NCI-H2227 (cell line): Measurements from ENCODE around the gene EEA1.

Experiments
- DNase-seq: peaks from one replicate; lab custom pipeline; 2025; ENCODE audit not compliant: unreplicated experiment; lab: John Stamatoyannopoulos, UW

The EEA1 gene

GRCh38 chr12:92938638-92939037 is 9.5 kb upstream of the EEA1 start:
- DNase-seq = no peak

GRCh38 chr12:92938018-92938417 is 8.9 kb upstream of the EEA1 start:
- no peak for DNase-seq

- DNase-seq = no peak
These were observed 4.5 kb upstream of the EEA1 start for GRCh38 chr12:92933606-92934005.

- DNase-seq = no peak
These were observed 1.3 kb upstream of the EEA1 start for GRCh38 chr12:92930421-92930820.

- DNase-seq = peak; percentile 45
These were observed 888 bp upstream of the EEA1 start for GRCh38 chr12:92929983-92930382.

- DNase-seq = no peak
These were observed 604 bp downstream of the EEA1 start for GRCh38 chr12:92928421-92928961.

GRCh38 chr12:92927436-92928281 is 1.4 kb downstream of the EEA1 start:
- DNase-seq = peak; percentile 13

- DNase-seq = peak; percentile 22
These were observed 2.0 kb downstream of the EEA1 start for GRCh38 chr12:92927055-92927435.

GRCh38 chr12:92926549-92926948 is 2.5 kb downstream of the EEA1 start:
- no peak for DNase-seq

- no peak for DNase-seq
These were observed 7.2 kb downstream of the EEA1 start for GRCh38 chr12:92921877-92922276.

- no peak for DNase-seq
These were observed 13.7 kb downstream of the EEA1 start for GRCh38 chr12:92915365-92915764.

GRCh38 chr12:92914170-92914569 is 14.9 kb downstream of the EEA1 start:
- DNase-seq = no peak

- no peak for DNase-seq
These were observed 16.4 kb downstream of the EEA1 start for GRCh38 chr12:92912672-92913071.

GRCh38 chr12:92912052-92912451 is 17.0 kb downstream of the EEA1 start:
- no peak for DNase-seq

- DNase-seq = no peak
These were observed 17.8 kb downstream of the EEA1 start for GRCh38 chr12:92911339-92911738.

- DNase-seq = no peak
These were observed 21.0 kb downstream of the EEA1 start for GRCh38 chr12:92908108-92908507.

- no peak for DNase-seq
These were observed 23.1 kb downstream of the EEA1 start for GRCh38 chr12:92905811-92906554.

- DNase-seq = no peak
These were observed 23.8 kb downstream of the EEA1 start for GRCh38 chr12:92905258-92905810.

GRCh38 chr12:92900941-92901340 is 28.2 kb downstream of the EEA1 start:
- DNase-seq = no peak

- no peak for DNase-seq
These were observed 29.6 kb downstream of the EEA1 start for GRCh38 chr12:92899386-92900001.

GRCh38 chr12:92898755-92899154 is 30.3 kb downstream of the EEA1 start:
- DNase-seq = no peak
